Naive thymus-derived CD4-positive, alpha-beta T cell (primary cell): ENCODE data around the gene MORN2. TPM values are rescaled to one million over a fixed set of nuclear protein-coding genes. Genes with fewer than 3 reads are reported as not detected.
A peak's percentile ranks its signal among the peaks of the same experiment; 100 is the strongest.

Experiments
- ATAC-seq: fragments of 150-1000 bp; cut with Tn5 transposase; 2 replicates; pipeline ENCODE4 v1.10.0; 2021; ENCODE audit warnings: mild to moderate bottlenecking, moderate library complexity
- CTCF ChIA-PET: fragments of 350-600 bp; sonication (Branson Sonifier 250); formaldehyde crosslinking; loops from one replicate; lab custom pipeline; 2021; ENCODE audit warnings: antibody characterized with exemption; lab: Charles Lee
- POLR2A ChIA-PET: fragments of 350-600 bp; sonication (Branson Sonifier 250); formaldehyde crosslinking; loops from one replicate; lab custom pipeline; 2021; ENCODE audit warnings: antibody characterized with exemption, inconsistent platforms; lab: Charles Lee
- DNase-seq, 9 donors: peaks; one replicate each; pipeline versions ENCODE4 v3.0.0 to v3.0.0-alpha.2; 2020 to 2022; ENCODE audit warnings: mixed read lengths in 1 of 9
- H3K27ac ChIP-seq: one replicate; pipeline ENCODE4 v1.7.0; 2013; ENCODE audit warnings: mild to moderate bottlenecking, low read depth, low read length, moderate library complexity
- H3K27me3 ChIP-seq, 2 donors: one replicate each; pipeline ENCODE4 v1.7.0; 2013; ENCODE audit warnings: low read length in 2 of 2, mild to moderate bottlenecking in 2 of 2, moderate library complexity in 2 of 2; ENCODE audit not compliant: control insufficient read depth in 2 of 2, insufficient read depth in 2 of 2
- H3K36me3 ChIP-seq, 3 experiments: 1 replicate in 2 of 3; 2 replicates in 1 of 3; pipeline ENCODE4 v1.7.0; 2013; ENCODE audit warnings: low read length in 3 of 3, mild to moderate bottlenecking in 3 of 3, moderate library complexity in 1 of 3; ENCODE audit not compliant: insufficient read depth in 3 of 3, control insufficient read depth in 2 of 3
- H3K4me1 ChIP-seq, 2 donors: one replicate each; pipeline ENCODE4 v1.7.0; 2013; ENCODE audit warnings: low read length in 2 of 2, mild to moderate bottlenecking in 2 of 2, moderate library complexity in 1 of 2; ENCODE audit not compliant: control insufficient read depth in 2 of 2, insufficient read depth in 2 of 2
- H3K4me3 ChIP-seq: 2 replicates; pipeline ENCODE4 v1.7.0; 2013; ENCODE audit warnings: mild to moderate bottlenecking, low read length
- H3K9me3 ChIP-seq, 3 experiments: 1 replicate in 2 of 3; 2 replicates in 1 of 3; pipeline ENCODE4 v1.7.0; 2013; ENCODE audit warnings: low read length in 3 of 3; ENCODE audit not compliant: control insufficient read depth in 2 of 3
- H3K27ac Mint-ChIP-seq, 9 donors: one replicate each; pipeline ENCODE4 v1.8.0; 2020 to 2022; ENCODE audit warnings: mixed read lengths in 9 of 9, mild to moderate bottlenecking in 8 of 9, moderate library complexity in 5 of 9, inconsistent platforms in 2 of 9
- H3K27me3 Mint-ChIP-seq, 5 donors: one replicate each; pipeline ENCODE4 v1.8.0; 2021 to 2022; ENCODE audit warnings: mixed read lengths in 5 of 5, mild to moderate bottlenecking in 1 of 5
- H3K36me3 Mint-ChIP-seq, 5 donors: one replicate each; pipeline ENCODE4 v1.8.0; 2020 to 2022; ENCODE audit warnings: mixed read lengths in 5 of 5, mild to moderate bottlenecking in 3 of 5, inconsistent platforms in 1 of 5
- H3K4me1 Mint-ChIP-seq, 7 donors: one replicate each; pipeline ENCODE4 v1.8.0; 2020 to 2022; ENCODE audit warnings: mixed read lengths in 7 of 7, mild to moderate bottlenecking in 3 of 7, inconsistent platforms in 1 of 7
- H3K4me3 Mint-ChIP-seq, 10 donors: one replicate each; pipeline ENCODE4 v1.8.0; 2020 to 2022; ENCODE audit warnings: mild to moderate bottlenecking in 10 of 10, mixed read lengths in 10 of 10, moderate library complexity in 6 of 10, inconsistent platforms in 2 of 10
- H3K9me3 Mint-ChIP-seq, 11 donors: one replicate each; pipeline ENCODE4 v1.8.0; 2020 to 2022; ENCODE audit warnings: mixed read lengths in 11 of 11, mild to moderate bottlenecking in 4 of 11, inconsistent platforms in 1 of 11, moderate library complexity in 1 of 11
- intact Hi-C, 2 donors: fragments of 100-400 bp; cut with micrococcal nuclease; formaldehyde crosslinking; loops; one replicate each; pipeline ENCODE4 v1.15.1; 2023
- polyA plus RNA-seq, 2 donors: library from polyadenylated mRNA; unstranded; fragments of 300-500 nt; fragmentation: Illumina TruSeq; gene quantifications; one replicate each; pipeline ENCODE4 v1.2.3, GENCODE V29; 2021
- total RNA-seq, 6 experiments: library from RNA in 5 of 6; stranded (reverse) in 5 of 6; gene quantifications; 1 replicate in 5 of 6; 2 replicates in 1 of 6; pipeline ENCODE4 v1.2.3 and lab custom pipeline; 2021 to 2026

Gene MORN2
- total and polyA plus RNA-seq, 7 experiments from 2014 or later: 1.5 to 9.5 (median 2.6) TPM

DNA sequence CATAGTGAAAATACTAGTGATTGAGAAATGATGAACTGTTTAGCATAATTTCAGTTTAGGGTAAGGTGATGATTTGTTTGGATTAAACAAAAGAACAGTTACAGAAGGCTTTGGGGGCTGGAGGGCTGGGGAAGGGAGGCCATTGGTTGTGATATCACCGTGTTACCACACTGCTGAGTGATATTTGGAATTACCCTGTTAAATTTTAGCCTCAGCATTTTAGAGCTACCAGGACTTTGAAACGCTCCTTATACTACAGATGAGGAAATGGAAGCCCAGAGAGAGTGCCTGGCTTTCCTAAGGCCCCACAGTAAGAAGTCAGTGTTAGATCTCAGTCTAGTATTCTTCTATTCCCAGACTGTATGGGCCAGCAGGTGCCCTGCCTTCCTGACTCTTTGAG lies 29.5 kb downstream of the MORN2 start:
- ChIA-PET CTCF (no interaction called here), POLR2A (no interaction called here)
- Histone ChIP-seq H3K36me3 (no peaks in the 10 kb centered on the region), H3K4me1 (no peaks in the 10 kb centered on the region), H3K27me3 (no peaks in the 10 kb centered on the region), H3K4me3 (no peak overlapping the region), H3K9me3 (no peaks in the 10 kb centered on the region), H3K27ac (no peak overlapping the region)
- no peak for ATAC-seq
- no peak for DNase-seq
- H3K9me3 Mint-ChIP-seq: no peaks in the 10 kb centered on the region
- intact Hi-C loops: no loop called here
- H3K4me1 Mint-ChIP-seq: peaks cover 0 to 14% (median 0%) of the 10 kb centered on the region in 7 donors
- peaks cover 0 to 5% (median 0%) of the 10 kb centered on the region in 5 donors for H3K27me3 Mint-ChIP-seq
- no peak overlapping the region for H3K27ac Mint-ChIP-seq
- no peaks in the 10 kb centered on the region for H3K36me3 Mint-ChIP-seq
- no peak overlapping the region for H3K4me3 Mint-ChIP-seq

GRCh38 chr2:38907242-38907641 lies 31.5 kb downstream of the MORN2 start:
- Mint-ChIP-seq H3K27me3 (peaks cover 0 to 3% (median 0%) of the 10 kb centered on the region in 5 donors), H3K36me3 (no peaks in the 10 kb centered on the region), H3K27ac (no peak overlapping the region), H3K9me3 (no peaks in the 10 kb centered on the region), H3K4me3 (no peak overlapping the region), H3K4me1 (peaks cover 0 to 14% (median 0%) of the 10 kb centered on the region in 7 donors)
- Histone ChIP-seq H3K9me3 (no peaks in the 10 kb centered on the region), H3K4me1 (no peaks in the 10 kb centered on the region), H3K4me3 (no peak overlapping the region), H3K27me3 (no peaks in the 10 kb centered on the region), H3K36me3 (no peaks in the 10 kb centered on the region), H3K27ac (no peak overlapping the region)
- CTCF ChIA-PET: no interaction called here
- POLR2A ChIA-PET: no interaction called here
- intact Hi-C loops: no loop called here
- no peak for DNase-seq
- no peak for ATAC-seq

DNA sequence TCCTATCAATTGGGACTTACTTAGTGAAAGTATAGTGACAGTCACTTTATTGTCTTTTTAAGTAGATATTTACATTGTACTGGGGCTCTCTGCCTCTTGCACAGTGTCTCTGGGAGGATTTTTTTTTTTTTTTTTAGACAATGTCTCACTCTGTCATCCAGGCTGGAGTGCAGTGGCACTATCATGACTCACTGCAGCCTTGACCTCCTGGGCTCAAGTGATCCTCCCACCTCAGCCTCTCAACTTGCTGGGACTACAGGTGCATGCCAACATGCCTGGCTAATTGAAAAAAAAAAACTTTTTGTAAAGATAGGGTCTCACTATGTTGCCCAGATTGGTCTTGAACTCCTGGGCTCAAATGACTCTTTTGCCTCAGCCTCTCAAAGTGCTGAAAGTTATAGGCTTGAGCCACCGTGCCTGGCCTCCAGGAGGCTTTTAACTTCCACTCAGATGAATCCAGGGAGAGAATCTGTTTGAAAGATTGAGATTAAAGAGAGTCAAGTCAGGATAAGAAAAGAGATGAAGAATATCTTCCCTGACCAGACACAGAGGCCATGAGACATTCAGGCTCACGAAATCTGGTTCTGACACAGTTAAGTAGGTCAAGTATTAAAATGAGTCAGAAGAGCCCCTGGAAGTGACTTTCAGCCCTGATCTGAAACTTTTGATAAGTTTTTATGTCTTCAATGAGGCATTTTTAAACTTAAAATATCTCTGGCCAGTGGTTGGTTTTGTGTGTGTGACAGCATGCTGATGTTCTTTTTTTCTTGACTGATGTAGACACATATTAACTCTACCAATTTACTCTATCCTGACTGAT lies 32.2 kb downstream of the MORN2 start:
- H3K9me3 ChIP-seq: no peaks in the 10 kb centered on the region
- H3K27me3 ChIP-seq: no peaks in the 10 kb centered on the region
- ATAC-seq (no peak), DNase-seq (no peak)
- peaks cover 0 to 3% (median 0%) of the 10 kb centered on the region in 5 donors for H3K27me3 Mint-ChIP-seq
- H3K36me3 ChIP-seq: no peaks in the 10 kb centered on the region
- H3K4me1 ChIP-seq: no peaks in the 10 kb centered on the region
- H3K36me3 Mint-ChIP-seq: no peaks in the 10 kb centered on the region
- intact Hi-C loops: no loop called here
- no peak overlapping the region for H3K27ac ChIP-seq
- CTCF ChIA-PET: no interaction called here
- no peak overlapping the region for H3K4me3 Mint-ChIP-seq
- POLR2A ChIA-PET: no interaction called here
- H3K9me3 Mint-ChIP-seq: no peaks in the 10 kb centered on the region
- H3K27ac Mint-ChIP-seq: peak overlapping the region in 2 of 9 donors; percentile 16 to 43
- no peak overlapping the region for H3K4me3 ChIP-seq
- peaks cover 0 to 14% (median 0%) of the 10 kb centered on the region in 7 donors for H3K4me1 Mint-ChIP-seq

DNA sequence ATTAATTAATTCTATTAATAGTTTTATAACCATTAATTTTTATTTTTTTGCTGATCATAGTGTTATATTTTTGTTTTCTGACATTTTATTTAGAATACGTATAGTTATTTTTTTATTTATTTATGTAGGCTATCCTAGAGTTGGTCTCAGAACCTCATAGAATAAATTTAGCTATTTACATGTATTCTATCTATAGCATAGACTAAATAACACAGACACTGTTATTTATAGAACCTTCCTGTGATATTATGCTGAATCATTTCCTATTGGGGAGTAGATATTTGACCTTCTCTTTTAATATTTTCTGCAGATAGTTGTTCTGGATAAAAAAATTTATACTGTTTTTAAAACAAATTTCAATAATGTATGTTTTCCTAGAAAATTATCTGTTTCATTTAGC lies 34.1 kb downstream of the MORN2 start:
- intact Hi-C loops: no loop called here
- no peak overlapping the region for H3K27ac ChIP-seq
- Mint-ChIP-seq H3K4me3 (no peak overlapping the region), H3K27me3 (peaks cover 0 to 3% (median 0%) of the 10 kb centered on the region in 5 donors), H3K4me1 (peaks cover 0 to 14% (median 0%) of the 10 kb centered on the region in 7 donors), H3K36me3 (no peaks in the 10 kb centered on the region), H3K9me3 (no peaks in the 10 kb centered on the region), H3K27ac (no peak overlapping the region)
- no peaks in the 10 kb centered on the region for H3K9me3 ChIP-seq
- no peaks in the 10 kb centered on the region for H3K27me3 ChIP-seq
- no peak for DNase-seq
- no peak for ATAC-seq
- H3K36me3 ChIP-seq: no peaks in the 10 kb centered on the region
- CTCF ChIA-PET: no interaction called here
- no peak overlapping the region for H3K4me3 ChIP-seq
- no peaks in the 10 kb centered on the region for H3K4me1 ChIP-seq
- POLR2A ChIA-PET: no interaction called here

DNA sequence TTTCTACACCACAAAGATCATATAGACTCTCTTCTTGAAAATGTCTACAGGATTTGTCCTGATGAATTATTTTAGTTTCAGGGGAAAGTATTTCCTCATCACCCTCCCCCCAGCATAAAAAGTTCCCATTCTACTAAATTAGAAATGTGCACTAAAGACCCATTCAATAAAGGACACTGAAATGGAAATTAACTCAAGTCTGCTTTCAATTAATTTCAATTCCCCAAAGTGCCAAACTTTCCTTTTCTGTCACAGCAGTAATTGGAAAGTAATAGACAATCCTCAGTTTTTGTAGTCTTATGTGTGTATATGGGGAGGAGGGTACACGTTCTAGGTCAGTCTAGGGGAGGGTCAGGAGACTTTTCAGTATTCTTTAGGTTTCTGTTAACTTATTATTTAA lies 35.4 kb downstream of the MORN2 start:
- no peak overlapping the region for H3K4me3 Mint-ChIP-seq
- H3K27ac Mint-ChIP-seq: no peak overlapping the region
- no peaks in the 10 kb centered on the region for H3K9me3 Mint-ChIP-seq
- Histone ChIP-seq H3K9me3 (no peaks in the 10 kb centered on the region), H3K4me1 (no peaks in the 10 kb centered on the region), H3K4me3 (no peak overlapping the region), H3K27me3 (no peaks in the 10 kb centered on the region), H3K27ac (no peak overlapping the region), H3K36me3 (no peaks in the 10 kb centered on the region)
- no peaks in the 10 kb centered on the region for H3K36me3 Mint-ChIP-seq
- no peak for ATAC-seq
- ChIA-PET POLR2A (no interaction called here), CTCF (no interaction called here)
- peaks cover 0 to 14% (median 0%) of the 10 kb centered on the region in 7 donors for H3K4me1 Mint-ChIP-seq
- peaks cover 0 to 5% (median 0%) of the 10 kb centered on the region in 5 donors for H3K27me3 Mint-ChIP-seq
- DNase-seq: no peak
- intact Hi-C loops: no loop called here

DNA sequence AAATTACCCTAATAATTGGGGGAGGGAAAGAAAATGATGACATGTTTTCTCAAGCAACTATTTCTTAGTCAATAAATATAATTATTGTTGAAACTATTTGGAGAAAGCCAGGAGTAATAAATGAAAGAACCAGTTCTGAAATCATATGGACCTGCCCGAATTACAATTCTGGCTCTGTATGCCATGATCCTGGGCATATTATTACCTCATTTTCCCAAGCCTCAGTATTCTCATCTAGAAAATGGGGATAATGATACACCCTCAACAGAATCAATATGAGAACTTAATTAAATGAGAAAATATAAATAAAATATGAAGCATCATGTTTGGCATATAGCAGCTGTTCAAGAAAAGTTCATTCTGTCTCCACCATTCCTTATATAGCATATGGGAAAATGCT lies 36.8 kb downstream of the MORN2 start:
- CTCF ChIA-PET: no interaction called here
- intact Hi-C loops: no loop called here
- no peak overlapping the region for H3K4me3 ChIP-seq
- DNase-seq: no peak
- H3K27ac ChIP-seq: no peak overlapping the region
- H3K9me3 Mint-ChIP-seq: no peaks in the 10 kb centered on the region
- no peaks in the 10 kb centered on the region for H3K4me1 ChIP-seq
- no peaks in the 10 kb centered on the region for H3K27me3 ChIP-seq
- POLR2A ChIA-PET: no interaction called here
- peaks cover 0 to 13% (median 0%) of the 10 kb centered on the region in 7 donors for H3K4me1 Mint-ChIP-seq
- no peak overlapping the region for H3K4me3 Mint-ChIP-seq
- no peak overlapping the region for H3K27ac Mint-ChIP-seq
- no peaks in the 10 kb centered on the region for H3K9me3 ChIP-seq
- no peak for ATAC-seq
- peaks cover 0 to 5% (median 0%) of the 10 kb centered on the region in 5 donors for H3K27me3 Mint-ChIP-seq
- no peaks in the 10 kb centered on the region for H3K36me3 ChIP-seq
- peaks cover 0 to under 1% (median 0%) of the 10 kb centered on the region in 5 donors for H3K36me3 Mint-ChIP-seq

GRCh38 chr2:38922389-38922788 lies 46.6 kb downstream of the MORN2 start:
- Mint-ChIP-seq H3K4me3 (no peak overlapping the region), H3K27me3 (peaks cover 0 to 40% (median 7%) of the 10 kb centered on the region in 5 donors), H3K36me3 (peaks cover 0 to 3% (median 0%) of the 10 kb centered on the region in 5 donors), H3K27ac (no peak overlapping the region), H3K9me3 (peaks cover 0 to 2% (median 0%) of the 10 kb centered on the region in 11 donors), H3K4me1 (no peaks in the 10 kb centered on the region)
- no peaks in the 10 kb centered on the region for H3K27me3 ChIP-seq
- CTCF ChIA-PET: no interaction called here
- no peaks in the 10 kb centered on the region for H3K36me3 ChIP-seq
- no peak overlapping the region for H3K27ac ChIP-seq
- no peak for DNase-seq
- no peaks in the 10 kb centered on the region for H3K9me3 ChIP-seq
- no peak for ATAC-seq
- intact Hi-C loops: no loop called here
- POLR2A ChIA-PET: no interaction called here
- no peak overlapping the region for H3K4me3 ChIP-seq
- H3K4me1 ChIP-seq: no peaks in the 10 kb centered on the region
